Measurements from ENCODE around the gene HAPLN2.

DNA sequence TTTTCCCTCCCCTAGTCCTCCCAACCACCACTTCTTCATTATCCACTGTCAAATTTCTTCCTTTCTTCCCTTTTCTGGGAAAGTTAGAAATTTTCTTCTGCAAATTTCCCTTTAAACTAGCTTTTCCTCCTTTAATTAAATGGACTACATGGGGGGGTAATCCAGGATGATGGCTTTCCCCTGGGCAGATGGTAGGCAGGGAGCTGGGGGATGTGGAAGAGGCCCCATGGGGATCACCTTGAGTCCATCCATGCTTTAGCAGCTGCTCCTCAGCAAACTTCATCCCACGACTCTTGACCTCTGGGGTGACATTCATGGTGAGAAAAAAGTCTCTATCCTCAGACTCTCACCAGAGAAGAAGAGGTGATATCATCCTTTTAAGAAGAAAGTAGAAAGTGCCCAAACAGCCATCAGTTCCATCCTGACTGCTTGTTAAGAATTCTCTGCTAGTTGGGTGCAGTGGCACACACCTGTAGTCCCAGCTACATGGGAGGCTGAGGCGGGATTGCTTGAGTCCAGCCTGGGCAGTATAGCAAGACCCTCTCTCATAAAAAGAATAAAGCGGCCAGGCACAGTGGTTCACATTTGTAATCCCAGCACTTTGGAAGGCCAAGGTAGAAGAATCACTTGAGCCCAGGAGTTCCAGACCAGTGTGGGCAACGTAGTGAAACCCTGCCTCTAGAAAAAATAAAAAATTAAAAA, 20.3 kb upstream of the HAPLN2 start:
- TF ChIP-seq, protein P1, sequence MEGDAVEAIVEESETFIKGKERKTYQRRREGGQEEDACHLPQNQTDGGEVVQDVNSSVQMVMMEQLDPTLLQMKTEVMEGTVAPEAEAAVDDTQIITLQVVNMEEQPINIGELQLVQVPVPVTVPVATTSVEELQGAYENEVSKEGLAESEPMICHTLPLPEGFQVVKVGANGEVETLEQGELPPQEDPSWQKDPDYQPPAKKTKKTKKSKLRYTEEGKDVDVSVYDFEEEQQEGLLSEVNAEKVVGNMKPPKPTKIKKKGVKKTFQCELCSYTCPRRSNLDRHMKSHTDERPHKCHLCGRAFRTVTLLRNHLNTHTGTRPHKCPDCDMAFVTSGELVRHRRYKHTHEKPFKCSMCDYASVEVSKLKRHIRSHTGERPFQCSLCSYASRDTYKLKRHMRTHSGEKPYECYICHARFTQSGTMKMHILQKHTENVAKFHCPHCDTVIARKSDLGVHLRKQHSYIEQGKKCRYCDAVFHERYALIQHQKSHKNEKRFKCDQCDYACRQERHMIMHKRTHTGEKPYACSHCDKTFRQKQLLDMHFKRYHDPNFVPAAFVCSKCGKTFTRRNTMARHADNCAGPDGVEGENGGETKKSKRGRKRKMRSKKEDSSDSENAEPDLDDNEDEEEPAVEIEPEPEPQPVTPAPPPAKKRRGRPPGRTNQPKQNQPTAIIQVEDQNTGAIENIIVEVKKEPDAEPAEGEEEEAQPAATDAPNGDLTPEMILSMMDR (IDR thresholded peaks at IDR 0.05), result no peak
- no peak for TF ChIP-seq POLR2A (IDR thresholded peaks at IDR 0.05)
